ENCODE measurements around the gene PLCD3. TPM values are rescaled to one million over a fixed set of nuclear protein-coding genes. Genes with fewer than 3 reads are reported as not detected.

The PLCD3 gene
- total and polyA plus RNA-seq, 2 of the 13 experiments (the other 11 are each of a cell fraction or from before 2014, with no cell fraction given), result 11.3 to 39.1 TPM

GRCh38 chr17:45070001-45070400, 62.3 kb downstream of the PLCD3 start:
- ATAC-seq, result no peak; the same call in 2 of the 3 replicates
- 92% methylated on average over 8 of the region's 8 CpGs for WGBS (ENCODE audit: low lambda C conversion rate)

GRCh38 chr17:45067637-45068036, 64.7 kb downstream of the PLCD3 start:
- H3K79me2 ChIP-seq (ENCODE audit: insufficient read depth, low read length), result peaks cover 54% of the 10 kb centered on the region
- FAIRE-seq (no peak), ATAC-seq (no peak), DNase-seq (ENCODE audit: low spot score) (no peak)
- H3K27me3 ChIP-seq (ENCODE audit: control insufficient read depth in 1 of 2, insufficient read depth in 2 of 2, low read length in 2 of 2), result no peaks in the 10 kb centered on the region
- H3K9me3 ChIP-seq (ENCODE audit: low read length), result no peaks in the 10 kb centered on the region
- WGBS (ENCODE audit: low lambda C conversion rate), result 95% methylated on average over 2 of the region's 2 CpGs
- BruUV-seq (replicated peaks), result no TSS peak
- intact Hi-C loops (cut with micrococcal nuclease; ENCODE audit: unreplicated experiment) (no loop called here), in situ Hi-C loops (cut with HindIII; ENCODE audit: extremely low pct_ligation_motif_present, low pct_unique_long_range_greater_than_20kb) (no loop called here)
- no peak overlapping the region for H3K27ac ChIP-seq (ENCODE audit: extremely low read length, insufficient read depth, low read length)
- peaks cover 34% of the 10 kb centered on the region for H3K4me1 ChIP-seq (ENCODE audit: insufficient read depth, low read length)
- no peak overlapping the region for H3K4me3 ChIP-seq (replicated peaks in 1 of 3; ENCODE audit: insufficient read depth in 1 of 3, low read depth in 2 of 3, low read length in 3 of 3)
- TF ChIP-seq ZNF652 (CRISPR knock-in tag; IDR thresholded peaks at IDR 0.05; ENCODE audit: borderline replicate concordance, low read depth) (peak; percentile 28; the same call in 1 of the 2 replicates), MTA1 (CRISPR knock-in tag; IDR thresholded peaks at IDR 0.05; ENCODE audit: borderline replicate concordance) (no peak)
- peaks cover 3% of the 10 kb centered on the region; the same call in 1 of the 2 replicates for H4K20me1 ChIP-seq (ENCODE audit: insufficient read depth, low read length)
- no peak overlapping the region for H3K9ac ChIP-seq (ENCODE audit: insufficient read depth, low read depth, low read length)
- ChIA-PET POLR2A (no interaction called here), CTCF (ENCODE audit: low intra/inter-chr PET ratio, low total read pairs) (no interaction called here)
- H2AFZ ChIP-seq (ENCODE audit: low read length), result no peak overlapping the region
- H3K4me2 ChIP-seq (ENCODE audit: low read depth, low read length), result no peak overlapping the region
- peaks cover 14 to 25% of the 10 kb centered on the region in 2 experiments for H3K36me3 ChIP-seq (replicated peaks in 1 of 2; ENCODE audit: control insufficient read depth in 1 of 2, insufficient read depth in 2 of 2, low read length in 2 of 2)

More at GRCh38 chr17:45070001-45070400, 62.3 kb downstream of the PLCD3 start:
- Histone ChIP-seq H3K4me3 (replicated peaks in 1 of 3; ENCODE audit: insufficient read depth in 1 of 3, low read depth in 2 of 3, low read length in 3 of 3) (no peak overlapping the region), H3K4me1 (ENCODE audit: insufficient read depth, low read length) (peaks cover 11% of the 10 kb centered on the region; the same call in 1 of the 2 replicates), H3K36me3 (replicated peaks in 1 of 2; ENCODE audit: control insufficient read depth in 1 of 2, insufficient read depth in 2 of 2, low read length in 2 of 2) (peaks cover 18 to 38% of the 10 kb centered on the region in 2 experiments), H3K9me3 (ENCODE audit: low read length) (no peaks in the 10 kb centered on the region), H3K4me2 (ENCODE audit: low read depth, low read length) (no peak overlapping the region), H3K27ac (ENCODE audit: extremely low read length, insufficient read depth, low read length) (no peak overlapping the region), H3K9ac (ENCODE audit: insufficient read depth, low read depth, low read length) (no peak overlapping the region), H3K27me3 (ENCODE audit: control insufficient read depth in 1 of 2, insufficient read depth in 2 of 2, low read length in 2 of 2) (no peaks in the 10 kb centered on the region), H3K79me2 (ENCODE audit: insufficient read depth, low read length) (peaks cover 53% of the 10 kb centered on the region), H2AFZ (ENCODE audit: low read length) (no peak overlapping the region), H4K20me1 (ENCODE audit: insufficient read depth, low read length) (peaks cover 3% of the 10 kb centered on the region; the same call in 1 of the 2 replicates)
- ChIA-PET CTCF (ENCODE audit: low intra/inter-chr PET ratio, low total read pairs) (no interaction called here), POLR2A (interaction anchor here (4.6 kb wide), 1 partner anchor 9 kb away, joined by 28 read pairs; the partner anchor contains the start of gene NMT1)
- DNase-seq (ENCODE audit: low spot score) (no peak), FAIRE-seq (no peak)
- intact Hi-C loops (cut with micrococcal nuclease; ENCODE audit: unreplicated experiment), result no loop called here
- in situ Hi-C loops (cut with HindIII; ENCODE audit: extremely low pct_ligation_motif_present, low pct_unique_long_range_greater_than_20kb), result no loop called here
- BruUV-seq (replicated peaks), result no TSS peak
- TF ChIP-seq HNF4A (CRISPR knock-in tag; IDR thresholded peaks at IDR 0.05) (0 out of 2 replicates have a peak, but pooled peaks have one; percentile 10), SAFB2 (CRISPR knock-in tag; IDR thresholded peaks at IDR 0.05; ENCODE audit: borderline replicate concordance, low read depth) (no peak)
- TF ChIP-seq, protein P1, sequence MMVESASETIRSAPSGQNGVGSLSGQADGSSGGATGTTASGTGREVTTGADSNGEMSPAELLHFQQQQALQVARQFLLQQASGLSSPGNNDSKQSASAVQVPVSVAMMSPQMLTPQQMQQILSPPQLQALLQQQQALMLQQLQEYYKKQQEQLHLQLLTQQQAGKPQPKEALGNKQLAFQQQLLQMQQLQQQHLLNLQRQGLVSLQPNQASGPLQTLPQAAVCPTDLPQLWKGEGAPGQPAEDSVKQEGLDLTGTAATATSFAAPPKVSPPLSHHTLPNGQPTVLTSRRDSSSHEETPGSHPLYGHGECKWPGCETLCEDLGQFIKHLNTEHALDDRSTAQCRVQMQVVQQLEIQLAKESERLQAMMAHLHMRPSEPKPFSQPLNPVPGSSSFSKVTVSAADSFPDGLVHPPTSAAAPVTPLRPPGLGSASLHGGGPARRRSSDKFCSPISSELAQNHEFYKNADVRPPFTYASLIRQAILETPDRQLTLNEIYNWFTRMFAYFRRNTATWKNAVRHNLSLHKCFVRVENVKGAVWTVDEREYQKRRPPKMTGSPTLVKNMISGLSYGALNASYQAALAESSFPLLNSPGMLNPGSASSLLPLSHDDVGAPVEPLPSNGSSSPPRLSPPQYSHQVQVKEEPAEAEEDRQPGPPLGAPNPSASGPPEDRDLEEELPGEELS (CRISPR knock-in tag; IDR thresholded peaks at IDR 0.05), result 0 out of 2 replicates have a peak, but pooled peaks have one; percentile 14
